ENCODE results near the gene KRT20.
A peak's percentile ranks its signal among the peaks of the same experiment; 100 is the strongest.
"Not testable (repeated sequence)": the region's sequence is repeated elsewhere in the genome, so short reads cannot be mapped to it uniquely, and the experiment has no call there.

The KRT20 gene

GRCh38 chr17:40884708-40885512 is at the start of gene KRT20:
Gene KRT20, minus strand, starts transcription at chr17:40885242. Its CDS starts 57 bp downstream, at chr17:40885185.
- no peak for DNase-seq

GRCh38 chr17:40932608-40933007 is 47.6 kb upstream of the KRT20 start:
- DNase-seq, result no peak

DNA sequence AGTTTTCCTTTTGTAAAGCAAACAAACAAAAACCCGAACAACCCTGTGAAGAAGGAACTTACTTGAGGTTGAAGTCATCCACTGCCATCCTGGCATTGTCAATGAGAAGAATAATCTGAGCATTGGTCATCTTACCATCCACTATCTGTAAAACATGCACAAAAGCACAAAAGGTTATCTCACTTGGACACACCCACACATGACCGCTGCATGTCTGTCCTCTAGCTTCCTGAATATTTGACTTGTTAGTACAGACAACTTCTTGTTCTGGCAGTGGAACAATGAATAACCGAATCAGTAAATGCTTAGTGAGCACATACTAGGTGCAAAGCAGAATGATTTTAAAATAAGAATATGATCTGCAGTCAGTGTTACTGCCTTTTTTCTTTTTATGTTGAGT is 46.3 kb upstream of the KRT20 start:
- DNase-seq, result no peak

DNA sequence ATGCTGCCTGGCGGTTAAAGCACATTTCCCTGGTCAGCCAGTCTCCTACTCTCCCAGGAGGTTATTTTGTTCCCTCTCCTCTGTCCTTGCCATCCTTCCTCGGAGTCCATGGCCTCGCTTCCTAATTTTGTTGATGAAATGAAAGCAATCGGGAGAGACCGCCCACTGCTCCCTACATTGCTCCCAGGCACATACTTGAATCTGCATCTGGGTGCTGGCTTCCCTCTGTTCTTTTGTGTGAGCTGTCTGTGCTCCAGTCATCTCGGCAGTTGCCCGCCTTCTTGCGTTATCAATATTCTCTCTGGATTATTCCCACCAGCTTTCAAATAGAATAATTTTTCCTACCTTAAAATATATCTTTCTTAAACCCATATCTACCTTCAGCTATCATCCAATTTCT is 41.3 kb upstream of the KRT20 start:
- DNase-seq, result no peak

DNA sequence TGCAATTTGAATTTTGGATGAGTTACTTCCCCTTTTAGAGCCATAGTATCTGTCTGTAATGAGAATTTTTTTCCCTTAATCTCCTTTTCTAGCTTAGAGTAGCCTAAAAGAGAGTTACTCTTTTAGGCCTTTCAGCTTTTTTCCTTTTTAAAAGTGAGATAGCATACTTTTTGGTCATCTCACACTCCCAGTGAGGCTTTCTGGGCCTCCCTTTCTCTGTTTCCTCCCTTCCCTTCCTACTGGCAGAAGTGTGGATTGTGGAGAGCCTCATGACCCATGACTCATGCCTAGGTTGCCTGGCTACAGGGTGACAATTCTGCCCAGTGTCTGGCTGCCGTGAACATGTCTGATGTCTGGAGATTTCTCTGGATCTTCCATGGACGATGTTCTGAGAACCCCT is 37.2 kb upstream of the KRT20 start:
- DNase-seq, result no peak

GRCh38 chr17:40921026-40921425 is 36.0 kb upstream of the KRT20 start:
- no peak for DNase-seq

GRCh38 chr17:40917116-40917515 is 32.1 kb upstream of the KRT20 start:
- not testable (repeated sequence) for DNase-seq

GRCh38 chr17:40916366-40916765 is 31.3 kb upstream of the KRT20 start:
- no peak for DNase-seq

DNA sequence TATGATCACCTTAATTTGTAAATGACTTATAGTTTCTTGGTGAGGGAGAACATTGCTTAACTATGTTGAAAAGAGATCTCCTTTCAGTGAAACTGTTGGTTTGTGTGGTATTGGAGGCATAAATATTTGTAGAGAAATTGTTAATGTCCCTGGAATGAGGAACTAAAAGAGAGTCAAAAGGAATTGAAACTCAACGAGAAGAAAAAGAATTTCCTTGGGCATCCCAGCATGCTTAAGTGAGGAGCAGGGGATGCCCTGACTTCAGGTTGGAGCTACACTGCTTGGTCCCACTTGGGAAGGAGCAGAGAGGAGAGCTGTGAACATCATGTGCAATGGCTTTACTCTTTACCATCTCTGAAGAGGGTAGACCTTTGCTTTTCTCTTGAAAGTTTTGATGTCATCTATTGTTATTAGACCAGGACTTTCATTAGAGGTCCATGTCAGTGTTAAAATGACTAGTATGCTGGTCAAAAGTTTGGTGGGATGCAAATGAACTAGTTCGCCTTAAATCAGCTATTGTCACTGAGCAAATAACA is 30.7 kb upstream of the KRT20 start:
- DNase-seq, result no peak

GRCh38 chr17:40915199-40915661 is 30.2 kb upstream of the KRT20 start:
- no peak for DNase-seq

GRCh38 chr17:40914075-40914855 is 29.2 kb upstream of the KRT20 start:
- DNase-seq, result no peak

GRCh38 chr17:40912486-40913210 is 27.6 kb upstream of the KRT20 start:
- no peak for DNase-seq

DNA sequence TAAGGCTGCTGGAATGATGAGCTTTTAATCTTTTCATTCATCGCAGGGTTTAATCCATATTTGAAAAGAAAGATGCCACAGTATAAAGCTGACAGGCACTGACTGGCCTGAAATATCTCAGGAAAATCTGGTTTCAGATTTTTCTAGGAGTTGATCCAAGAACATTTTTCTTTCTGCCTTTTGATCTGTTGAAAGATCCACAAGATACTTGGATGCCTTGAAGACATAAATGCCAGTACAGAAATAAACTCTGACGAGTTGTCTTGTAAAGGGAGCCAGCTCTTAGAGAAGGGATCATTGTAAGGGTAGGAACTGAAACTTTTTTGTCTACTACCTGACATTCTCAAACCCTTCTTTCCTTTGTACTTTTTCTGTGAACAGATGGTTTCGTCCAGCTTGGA is 25.4 kb upstream of the KRT20 start:
- no peak for DNase-seq

- no peak for DNase-seq
These were observed 24.7 kb upstream of the KRT20 start for GRCh38 chr17:40909755-40910154.

DNA sequence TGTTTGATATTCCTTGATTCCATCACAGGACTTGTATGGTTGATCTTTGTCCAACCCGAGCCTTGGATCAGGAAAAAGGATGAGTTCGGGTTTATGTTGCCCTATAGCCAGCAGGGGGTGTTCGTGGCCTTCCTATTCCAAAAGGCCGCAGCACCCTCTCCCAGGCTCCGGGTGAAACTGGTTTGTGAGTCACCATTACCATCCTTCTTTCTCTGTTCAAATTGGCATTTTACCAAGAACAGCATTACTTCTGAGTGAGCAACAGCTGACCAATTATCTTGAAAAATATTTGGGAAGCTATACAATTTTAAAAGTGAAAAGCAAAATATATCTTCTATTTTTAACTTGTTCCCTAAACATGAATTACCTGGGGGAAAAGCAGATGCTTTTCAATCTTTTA is 24.3 kb upstream of the KRT20 start:
- peak; percentile 62 for DNase-seq

DNA sequence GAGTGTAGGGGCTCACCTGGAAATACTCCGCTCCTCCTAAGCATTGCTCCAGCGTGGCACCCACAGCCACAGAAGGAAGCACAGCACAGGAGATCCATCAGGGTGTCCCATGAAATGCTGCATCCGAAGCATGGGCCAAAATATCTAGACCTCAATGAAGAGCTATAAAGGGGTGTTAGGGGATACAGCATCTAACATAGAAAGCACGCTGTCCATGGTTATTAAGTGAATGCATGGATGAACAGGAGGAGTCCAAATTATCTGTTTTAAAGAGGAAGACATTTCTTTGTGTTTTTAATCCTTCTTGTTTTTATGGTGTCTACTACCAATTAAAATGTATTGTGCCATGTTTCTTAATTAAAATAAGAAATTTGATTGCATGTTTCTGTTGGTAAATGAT is 21.6 kb upstream of the KRT20 start:
- no peak for DNase-seq

- no peak for DNase-seq
These were observed 20.3 kb upstream of the KRT20 start for GRCh38 chr17:40905370-40905769.

DNA sequence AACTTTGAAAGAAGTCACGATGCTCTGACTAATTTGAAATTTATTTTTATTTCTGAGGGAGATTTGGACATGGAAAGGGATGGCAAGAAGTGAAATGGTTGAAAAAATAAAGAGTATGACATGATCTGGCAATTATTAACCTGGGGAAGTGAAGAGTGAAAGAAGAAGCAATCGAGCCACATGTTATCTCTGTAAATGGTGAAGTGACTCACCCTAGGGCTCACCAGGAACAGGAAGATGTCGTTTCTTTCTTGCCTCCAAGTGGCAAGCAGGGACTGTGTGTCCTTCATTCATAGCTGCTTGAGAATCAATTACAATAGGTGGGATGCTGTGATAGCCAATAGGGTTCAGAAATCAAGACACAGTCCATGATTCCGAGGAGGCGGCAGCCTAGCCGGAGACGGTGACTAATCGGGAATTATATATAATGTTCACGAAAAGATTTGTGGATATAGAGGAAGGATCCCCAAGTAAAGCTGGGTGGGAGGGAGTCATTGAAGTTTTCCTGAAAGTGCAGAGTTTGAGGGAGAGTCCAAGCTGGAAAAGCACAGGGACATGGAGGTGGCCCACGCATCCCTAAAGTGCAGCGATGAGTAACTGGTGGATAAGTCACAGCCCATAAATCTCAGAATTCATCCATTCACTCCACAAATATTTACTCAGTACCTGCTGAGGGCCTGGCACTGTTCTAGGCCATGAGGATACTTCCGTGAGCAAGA is 18.2 kb upstream of the KRT20 start:
- no peak for DNase-seq

DNA sequence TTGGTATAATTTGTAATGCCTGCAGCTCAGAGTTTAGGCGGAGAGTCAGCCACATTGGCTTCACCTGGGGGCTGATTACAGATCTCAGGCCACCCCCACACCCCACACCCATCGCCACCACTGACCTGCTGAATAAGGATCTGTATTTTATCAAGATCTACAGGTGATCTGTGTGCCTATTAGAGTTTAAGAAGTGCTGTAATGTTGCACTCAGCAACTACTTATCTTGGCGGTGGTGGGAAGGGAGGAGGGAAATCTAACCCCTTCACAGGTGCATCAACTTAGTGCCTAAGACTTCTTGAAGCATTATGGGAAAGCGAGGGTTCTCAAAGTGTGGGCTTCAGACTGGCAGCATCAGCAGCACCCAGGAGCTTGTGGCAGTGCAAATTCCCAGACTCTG is 17.5 kb upstream of the KRT20 start:
- DNase-seq, result no peak

DNA sequence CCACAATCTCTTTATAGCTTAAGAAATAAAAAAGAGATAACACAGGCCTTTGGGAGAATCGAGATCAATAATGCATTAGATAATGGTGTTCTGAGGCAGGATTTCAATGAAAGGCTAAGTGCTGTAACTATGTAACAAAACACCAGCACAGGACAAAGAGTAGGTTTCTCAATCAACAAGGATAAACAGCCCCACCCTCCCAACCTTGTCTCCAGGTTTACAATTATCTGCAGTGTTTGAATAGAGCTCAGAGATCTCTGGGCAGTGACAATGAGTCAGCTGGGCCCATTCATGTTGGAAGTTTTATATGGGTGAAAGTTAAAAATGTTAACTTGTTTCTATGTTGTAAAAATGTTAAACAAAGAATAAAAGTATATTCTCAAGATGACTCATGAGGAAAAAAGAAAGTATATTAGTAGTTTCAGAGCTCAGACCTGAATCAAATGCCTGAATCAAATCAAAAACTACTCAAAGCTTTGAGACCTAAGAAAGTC is 17.0 kb upstream of the KRT20 start:
- DNase-seq, result no peak

DNA sequence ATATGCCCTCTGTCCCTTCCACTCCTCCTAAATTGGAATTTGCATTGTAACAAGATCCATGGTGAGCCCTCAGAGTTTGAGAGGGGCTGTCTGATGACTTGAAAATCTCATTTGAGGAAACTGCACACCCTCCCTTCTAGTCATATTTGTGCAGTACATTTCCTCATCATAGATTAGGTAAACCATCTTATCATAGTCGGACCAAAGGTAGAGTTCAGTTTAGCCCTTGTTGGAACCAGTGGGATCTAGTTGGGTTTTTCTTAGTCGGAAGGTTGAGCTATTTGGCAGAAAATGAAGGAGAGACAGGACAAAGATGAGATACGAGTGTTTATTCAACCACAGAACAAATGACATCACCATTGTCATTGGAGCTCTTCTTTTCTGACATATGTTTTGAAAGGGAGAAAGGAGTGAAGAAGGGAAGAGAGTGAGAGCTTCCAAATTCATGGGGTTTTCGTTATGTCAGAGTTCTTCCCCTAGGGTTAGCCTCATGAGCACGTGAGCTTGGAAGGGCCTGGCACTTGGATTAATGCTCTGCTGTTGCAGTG is 15.8 kb upstream of the KRT20 start:
- no peak for DNase-seq

DNA sequence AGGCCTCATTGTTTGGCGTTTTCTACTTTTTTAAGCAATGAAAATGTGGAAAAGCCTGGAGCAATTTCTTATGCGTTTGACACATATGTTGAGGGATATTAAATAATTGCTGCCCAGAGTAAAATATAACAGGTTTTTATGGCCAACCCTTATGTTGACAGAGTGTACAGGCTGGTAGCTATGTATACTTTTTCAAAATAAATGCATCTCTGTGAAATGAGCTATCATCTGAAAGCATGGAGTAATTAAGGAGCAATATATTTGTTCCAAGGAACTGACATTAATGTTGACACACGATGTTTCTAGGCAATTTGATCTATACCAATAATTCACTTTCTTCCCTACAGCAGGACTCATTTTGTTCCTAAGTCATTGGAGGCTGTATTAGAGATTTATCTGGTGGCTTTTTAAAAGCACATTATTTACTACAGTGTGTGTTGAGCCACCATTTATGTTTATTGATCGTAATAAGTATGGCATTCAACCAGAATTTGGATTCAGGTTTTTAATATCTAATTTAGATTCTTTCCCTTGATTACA is 11.9 kb upstream of the KRT20 start:
- DNase-seq, result no peak

All from activated gamma-delta T cell treated with Interleukin-2 at 50 U/mL for 16 hours (primary cell).